ENCODE data around the gene VARS2. TPM values are rescaled to one million over a fixed set of nuclear protein-coding genes. Genes with fewer than 3 reads are reported as not detected.

VARS2 gene
- total RNA-seq, 1 experiment from 2014 or later, result 39.8 TPM

DNA sequence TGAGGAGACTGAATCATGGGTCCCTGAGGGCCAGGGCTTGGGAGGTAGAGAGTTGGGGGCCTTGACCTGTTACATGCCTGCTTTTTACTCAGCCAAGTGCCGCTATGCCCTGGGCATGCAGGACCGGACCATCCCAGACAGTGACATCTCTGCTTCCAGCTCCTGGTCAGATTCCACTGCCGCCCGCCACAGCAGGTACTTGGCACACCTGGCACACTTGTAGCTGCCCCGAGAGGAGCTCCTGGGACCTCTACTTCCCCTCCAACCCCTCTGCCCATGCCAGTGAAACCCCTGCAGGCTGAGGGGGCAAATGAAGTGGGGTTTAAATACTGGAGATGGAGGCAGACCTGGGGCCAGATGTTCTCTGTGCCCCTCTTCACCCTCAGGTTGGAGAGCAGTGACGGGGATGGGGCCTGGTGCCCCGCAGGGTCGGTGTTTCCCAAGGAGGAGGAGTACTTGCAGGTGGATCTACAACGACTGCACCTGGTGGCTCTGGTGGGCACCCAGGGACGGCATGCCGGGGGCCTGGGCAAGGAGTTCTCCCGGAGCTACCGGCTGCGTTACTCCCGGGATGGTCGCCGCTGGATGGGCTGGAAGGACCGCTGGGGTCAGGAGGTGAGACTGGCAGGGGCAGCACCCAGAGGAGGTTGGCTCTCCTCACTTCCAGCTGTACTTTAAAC lies 25.1 kb upstream of the VARS2 start:
- Histone ChIP-seq H3K4me2 (ENCODE audit: low read length) (no peak overlapping the region), H3K9ac (ENCODE audit: low read length) (no peak overlapping the region)

DNA sequence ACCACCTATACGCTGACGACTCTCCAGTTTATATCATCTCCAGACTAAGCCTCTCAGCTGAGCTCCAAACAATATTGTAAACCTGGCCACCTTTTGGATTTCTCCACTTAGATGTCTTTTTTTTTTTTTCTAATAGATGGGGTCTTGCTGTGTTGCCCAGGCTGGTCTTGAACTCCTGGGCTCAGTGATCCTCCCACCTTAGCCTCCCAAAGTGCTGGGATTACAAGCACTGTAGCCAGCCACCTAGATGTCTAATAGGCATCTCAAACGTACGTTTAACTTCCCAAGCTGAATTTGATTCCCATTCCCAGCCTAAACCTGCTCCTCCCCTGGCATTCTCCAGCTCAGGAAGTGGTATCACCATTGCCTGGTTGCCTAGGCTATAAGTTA lies 24.5 kb upstream of the VARS2 start:
- H3K9me3 ChIP-seq (ENCODE audit: control insufficient read depth in 1 of 2, insufficient read depth in 1 of 2, low read depth in 1 of 2, low read length in 2 of 2), result no peaks in the 10 kb centered on the region
- H3K36me3 ChIP-seq (ENCODE audit: control insufficient read depth in 1 of 2, insufficient read depth in 2 of 2, low read length in 2 of 2), result peaks cover 38 to 49% of the 10 kb centered on the region in 2 experiments
- no peak overlapping the region for H3K4me3 ChIP-seq (replicated peaks in 1 of 2; ENCODE audit: low read depth in 1 of 2, low read length in 2 of 2)
- no TSS peak for BruUV-seq (replicated peaks)
- H4K20me1 ChIP-seq (ENCODE audit: insufficient read depth), result no peaks in the 10 kb centered on the region
- DNase-seq (ENCODE audit: low read depth, low spot score) (no peak), ATAC-seq (no peak)
- H3K9me2 ChIP-seq (ENCODE audit: insufficient read depth), result no peaks in the 10 kb centered on the region
- peaks cover 31 to 39% of the 10 kb centered on the region in 2 experiments for H3K4me1 ChIP-seq (ENCODE audit: control insufficient read depth in 1 of 2, insufficient read depth in 2 of 2, low read length in 2 of 2)
- H3K27ac ChIP-seq (ENCODE audit: low read depth, low read length), result peak overlapping the region; percentile 3; the same call in 1 of the 2 replicates
- intact Hi-C loops (cut with micrococcal nuclease), result no loop called here
- POLR2A ChIA-PET, result interaction anchor here (0.6 to 1.2 kb wide), 2 partner anchors 7 to 10 kb away, joined by 3 read pairs; no protein-coding TSS in a partner anchor
- peaks cover 66% of the 10 kb centered on the region for H3K79me2 ChIP-seq (ENCODE audit: insufficient read depth, low read length)
- RAD21 ChIA-PET (ENCODE audit: low non-redundant PET in 1 of 2, low total read pairs in 2 of 2, uncharacterized antibody in 2 of 2, unreplicated experiment in 2 of 2), result no interaction called here
- no peaks in the 10 kb centered on the region for H3K27me3 ChIP-seq (ENCODE audit: insufficient read depth, low read length)
- no peak overlapping the region for H3K4me2 ChIP-seq (ENCODE audit: low read length)
- no peak overlapping the region for H3K9ac ChIP-seq (ENCODE audit: low read length)
- no peak overlapping the region for H2AFZ ChIP-seq (ENCODE audit: low read depth, low read length, poor library complexity, severe bottlenecking)
- CTCF ChIA-PET, result no interaction called here
- no peak for TF ChIP-seq YY1 (IDR thresholded peaks at IDR 0.05; ENCODE audit: extremely low read depth, insufficient replicate concordance, low read depth, low read length)
- no peak for TF ChIP-seq SIN3A (IDR thresholded peaks at IDR 0.05; ENCODE audit: low read depth)
- no peak for TF ChIP-seq POLR2A (IDR thresholded peaks at IDR 0.05; ENCODE audit: borderline replicate concordance, extremely low read depth, insufficient read depth, insufficient read length)
- TF ChIP-seq TCF7L2 (IDR thresholded peaks at IDR 0.05; ENCODE audit: borderline replicate concordance, extremely low read depth, insufficient read depth, insufficient read length), result no peak
- TF ChIP-seq EZH2phosphoT487 (IDR thresholded peaks at IDR 0.05; ENCODE audit: borderline replicate concordance), result no peak
- TF ChIP-seq, protein P1, sequence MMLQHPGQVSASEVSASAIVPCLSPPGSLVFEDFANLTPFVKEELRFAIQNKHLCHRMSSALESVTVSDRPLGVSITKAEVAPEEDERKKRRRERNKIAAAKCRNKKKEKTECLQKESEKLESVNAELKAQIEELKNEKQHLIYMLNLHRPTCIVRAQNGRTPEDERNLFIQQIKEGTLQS (IDR thresholded peaks at IDR 0.05), result no peak
- TF ChIP-seq, protein P2, sequence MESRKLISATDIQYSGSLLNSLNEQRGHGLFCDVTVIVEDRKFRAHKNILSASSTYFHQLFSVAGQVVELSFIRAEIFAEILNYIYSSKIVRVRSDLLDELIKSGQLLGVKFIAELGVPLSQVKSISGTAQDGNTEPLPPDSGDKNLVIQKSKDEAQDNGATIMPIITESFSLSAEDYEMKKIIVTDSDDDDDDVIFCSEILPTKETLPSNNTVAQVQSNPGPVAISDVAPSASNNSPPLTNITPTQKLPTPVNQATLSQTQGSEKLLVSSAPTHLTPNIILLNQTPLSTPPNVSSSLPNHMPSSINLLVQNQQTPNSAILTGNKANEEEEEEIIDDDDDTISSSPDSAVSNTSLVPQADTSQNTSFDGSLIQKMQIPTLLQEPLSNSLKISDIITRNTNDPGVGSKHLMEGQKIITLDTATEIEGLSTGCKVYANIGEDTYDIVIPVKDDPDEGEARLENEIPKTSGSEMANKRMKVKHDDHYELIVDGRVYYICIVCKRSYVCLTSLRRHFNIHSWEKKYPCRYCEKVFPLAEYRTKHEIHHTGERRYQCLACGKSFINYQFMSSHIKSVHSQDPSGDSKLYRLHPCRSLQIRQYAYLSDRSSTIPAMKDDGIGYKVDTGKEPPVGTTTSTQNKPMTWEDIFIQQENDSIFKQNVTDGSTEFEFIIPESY (IDR thresholded peaks at IDR 0.05; ENCODE audit: extremely low read depth, insufficient replicate concordance, low read length), result no peak
- no peak for TF ChIP-seq SP1 (IDR thresholded peaks at IDR 0.05; ENCODE audit: low read depth)
- TF ChIP-seq ZFX (IDR thresholded peaks at IDR 0.05), result no peak
- TF ChIP-seq CBX3 (IDR thresholded peaks at IDR 0.05; ENCODE audit: low read depth), result no peak
- TF ChIP-seq JUND (IDR thresholded peaks at IDR 0.05), result no peak
- TF ChIP-seq RAD21 (IDR thresholded peaks at IDR 0.05; ENCODE audit: low read depth), result no peak
- TF ChIP-seq ELF1 (IDR thresholded peaks at IDR 0.05; ENCODE audit: borderline replicate concordance, low read depth), result no peak
- no peak for TF ChIP-seq EGR1 (IDR thresholded peaks at IDR 0.05; ENCODE audit: low read depth)
- TF ChIP-seq ZNF274 (IDR thresholded peaks at IDR 0.05; ENCODE audit: low read depth, low read length), result no peak
- TF ChIP-seq, protein P3, sequence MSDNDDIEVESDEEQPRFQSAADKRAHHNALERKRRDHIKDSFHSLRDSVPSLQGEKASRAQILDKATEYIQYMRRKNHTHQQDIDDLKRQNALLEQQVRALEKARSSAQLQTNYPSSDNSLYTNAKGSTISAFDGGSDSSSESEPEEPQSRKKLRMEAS (IDR thresholded peaks at IDR 0.05), result no peak

More for the DNA sequence above, 25.1 kb upstream of the VARS2 start:
- ATAC-seq (no peak), DNase-seq (ENCODE audit: low read depth, low spot score) (no peak)
- ChIA-PET CTCF (no interaction called here), RAD21 (ENCODE audit: low non-redundant PET in 1 of 2, low total read pairs in 2 of 2, uncharacterized antibody in 2 of 2, unreplicated experiment in 2 of 2) (interaction anchor here in 1 of 2 experiments (0.7 kb wide), 1 partner anchor 182 kb away, joined by 3 read pairs; no protein-coding TSS in a partner anchor), POLR2A (interaction anchor here (1.2 kb wide), 1 partner anchor 10 kb away, joined by 3 read pairs; no protein-coding TSS in a partner anchor)
- H3K4me3 ChIP-seq (replicated peaks in 1 of 2; ENCODE audit: low read depth in 1 of 2, low read length in 2 of 2), result no peak overlapping the region
- H3K27me3 ChIP-seq (ENCODE audit: insufficient read depth, low read length), result no peaks in the 10 kb centered on the region
- H3K79me2 ChIP-seq (ENCODE audit: insufficient read depth, low read length), result peaks cover 70% of the 10 kb centered on the region
- peaks cover 31 to 39% of the 10 kb centered on the region in 2 experiments for H3K4me1 ChIP-seq (ENCODE audit: control insufficient read depth in 1 of 2, insufficient read depth in 2 of 2, low read length in 2 of 2)
- H3K9me2 ChIP-seq (ENCODE audit: insufficient read depth), result no peaks in the 10 kb centered on the region
- intact Hi-C loops (cut with micrococcal nuclease), result no loop called here
- H3K9me3 ChIP-seq (ENCODE audit: control insufficient read depth in 1 of 2, insufficient read depth in 1 of 2, low read depth in 1 of 2, low read length in 2 of 2), result no peaks in the 10 kb centered on the region
- H4K20me1 ChIP-seq (ENCODE audit: insufficient read depth), result no peaks in the 10 kb centered on the region
- no peak overlapping the region for H3K27ac ChIP-seq (ENCODE audit: low read depth, low read length)
- H3K36me3 ChIP-seq (ENCODE audit: control insufficient read depth in 1 of 2, insufficient read depth in 2 of 2, low read length in 2 of 2), result peaks cover 38 to 49% of the 10 kb centered on the region in 2 experiments
- no TSS peak for BruUV-seq (replicated peaks)
- TF ChIP-seq POLR2AphosphoS5 (IDR thresholded peaks at IDR 0.05; ENCODE audit: low read depth, low read length) (no peak), ZNF274 (IDR thresholded peaks at IDR 0.05; ENCODE audit: low read depth, low read length) (no peak), RAD21 (IDR thresholded peaks at IDR 0.05; ENCODE audit: low read depth) (no peak)
- TF ChIP-seq, protein P3 (IDR thresholded peaks at IDR 0.05), result no peak
- no peak overlapping the region for H2AFZ ChIP-seq (ENCODE audit: low read depth, low read length, poor library complexity, severe bottlenecking)
